Endodermal cell (in vitro differentiated cells): ENCODE measurements around the gene APOOL. TPM values are rescaled to one million over a fixed set of nuclear protein-coding genes. Genes with fewer than 3 reads are reported as not detected.

Experiments
- DNase-seq: peaks from one replicate; pipeline ENCODE4 v3.0.0-alpha.2; 2017
- H3K27ac ChIP-seq: 2 replicates; pipeline ENCODE4 v1.5.1; 2013; ENCODE audit warnings: mild to moderate bottlenecking, low read depth, low read length, moderate library complexity
- H3K27me3 ChIP-seq: 2 replicates; pipeline ENCODE4 v1.6.1; 2013; ENCODE audit warnings: mild to moderate bottlenecking, low read length, moderate library complexity; ENCODE audit not compliant: insufficient read depth, control insufficient read depth, poor library complexity, severe bottlenecking
- H3K36me3 ChIP-seq: 2 replicates; pipeline ENCODE4 v1.7.0; 2013; ENCODE audit warnings: mild to moderate bottlenecking, low read length, moderate library complexity; ENCODE audit not compliant: control insufficient read depth, insufficient read depth
- H3K4me1 ChIP-seq: one replicate; pipeline ENCODE4 v1.7.0; 2013; ENCODE audit warnings: low read length; ENCODE audit not compliant: control insufficient read depth, insufficient read depth
- H3K4me3 ChIP-seq: 2 replicates; pipeline ENCODE4 v1.5.1; 2013; ENCODE audit warnings: mild to moderate bottlenecking, low read length, moderate library complexity
- H3K9ac ChIP-seq: 2 replicates; pipeline ENCODE4 v1.6.1; 2013; ENCODE audit warnings: mild to moderate bottlenecking, low read length, moderate library complexity; ENCODE audit not compliant: poor library complexity, severe bottlenecking; ENCODE audit errors: extremely low read depth
- H3K9me3 ChIP-seq: 2 replicates; pipeline ENCODE4 v1.6.1; 2013; ENCODE audit warnings: mild to moderate bottlenecking, low read length, moderate library complexity; ENCODE audit not compliant: control insufficient read depth
- H3K27ac Mint-ChIP-seq: 2 replicates; pipeline ENCODE4 v1.8.0; 2020; ENCODE audit warnings: mixed read lengths
- H3K27me3 Mint-ChIP-seq: 2 replicates; pipeline ENCODE4 v1.8.0; 2021; ENCODE audit warnings: mild to moderate bottlenecking, mixed read lengths; ENCODE audit not compliant: insufficient read depth
- H3K36me3 Mint-ChIP-seq: 2 replicates; pipeline ENCODE4 v1.8.0; 2020; ENCODE audit warnings: low read depth, mixed read lengths
- H3K4me1 Mint-ChIP-seq: 2 replicates; pipeline ENCODE4 v1.8.0; 2020; ENCODE audit warnings: mixed read lengths
- H3K4me3 Mint-ChIP-seq: 2 replicates; pipeline ENCODE4 v1.8.0; 2020; ENCODE audit warnings: mild to moderate bottlenecking, moderate library complexity, mixed read lengths
- H3K9me3 Mint-ChIP-seq: 2 replicates; pipeline ENCODE4 v1.8.0; 2020; ENCODE audit warnings: mild to moderate bottlenecking, mixed read lengths
- CTCF ChIP-seq: fragments of 200-600 bp; sonication (generic); conservative IDR thresholded peaks from 2 replicates; pipeline ENCODE4 v1.5.0; 2021; ENCODE audit warnings: antibody characterized with exemption, mild to moderate bottlenecking
- WGBS, 2 experiments: methylation state at CpG; one replicate each; pipeline versions ENCODE4 v1.1.5 to v1.1.7; 2013; ENCODE audit warnings: missing lambda C conversion rate in 2 of 2, mixed read lengths in 1 of 2; ENCODE audit not compliant: insufficient coverage in 1 of 2, insufficient read length in 1 of 2; 5-methylcytosine and 5-hydroxymethylcytosine counted together
- total RNA-seq, 2 donors: library from RNA; stranded (reverse); fragmentation: NEBNext Ultra II Directional in 1 of 2; extraction: Animal tissue kit (Norgen Biotek cat#: 25700) in 1 of 2; gene quantifications; 2 replicates in 1 of 2; 3 replicates in 1 of 2; pipeline ENCODE4 v1.2.1, GENCODE V29; 2021

APOOL gene
- total RNA-seq, 2 donors from 2014 or later: 14.3 to 14.8 TPM

- no peak for DNase-seq
- H3K4me1 ChIP-seq: peaks cover 3% of the 10 kb centered on the region
- no peak overlapping the region for H3K9ac ChIP-seq
- peaks cover 72% of the 10 kb centered on the region for H3K9me3 Mint-ChIP-seq
- no peak overlapping the region for H3K27ac ChIP-seq
- no peak overlapping the region for H3K4me3 ChIP-seq
- H3K27ac Mint-ChIP-seq: no peak overlapping the region
- no peak for TF ChIP-seq CTCF
- H3K27me3 ChIP-seq: no peaks in the 10 kb centered on the region
- no peaks in the 10 kb centered on the region for H3K27me3 Mint-ChIP-seq
- peaks cover 8% of the 10 kb centered on the region for H3K4me1 Mint-ChIP-seq
- no peaks in the 10 kb centered on the region for H3K36me3 ChIP-seq
- H3K9me3 ChIP-seq: peaks cover 5% of the 10 kb centered on the region
- H3K4me3 Mint-ChIP-seq: no peak overlapping the region
- 91% methylated on average over 3 of the region's 4 CpGs; no CpG with 5 or more reads in 1 of the 2 experiments for WGBS, 2 experiments
- H3K36me3 Mint-ChIP-seq: peaks cover 17% of the 10 kb centered on the region
Observed at GRCh38 chrX:85020216-85020615, 16.5 kb downstream of the APOOL start.

- peaks cover 6% of the 10 kb centered on the region for H3K4me1 Mint-ChIP-seq
- Histone ChIP-seq H3K27ac (no peak overlapping the region), H3K9ac (no peak overlapping the region), H3K4me1 (no peaks in the 10 kb centered on the region), H3K27me3 (no peaks in the 10 kb centered on the region), H3K36me3 (no peaks in the 10 kb centered on the region), H3K4me3 (no peak overlapping the region), H3K9me3 (no peaks in the 10 kb centered on the region)
- 100% methylated on average over 1 of the region's 2 CpGs; no CpG with 5 or more reads in 1 of the 2 experiments for WGBS, 2 experiments
- no peaks in the 10 kb centered on the region for H3K27me3 Mint-ChIP-seq
- peaks cover 67% of the 10 kb centered on the region for H3K9me3 Mint-ChIP-seq
- DNase-seq: no peak
- no peak overlapping the region for H3K27ac Mint-ChIP-seq
- no peak overlapping the region for H3K4me3 Mint-ChIP-seq
- TF ChIP-seq CTCF: no peak
- H3K36me3 Mint-ChIP-seq: peaks cover 12% of the 10 kb centered on the region
Observed at GRCh38 chrX:85024044-85024443, 20.4 kb downstream of the APOOL start.

- H3K9ac ChIP-seq: no peak overlapping the region
- DNase-seq: no peak
- no peak overlapping the region for H3K4me3 Mint-ChIP-seq
- H3K27me3 ChIP-seq: no peaks in the 10 kb centered on the region
- no peaks in the 10 kb centered on the region for H3K4me1 ChIP-seq
- H3K4me1 Mint-ChIP-seq: peaks cover 6% of the 10 kb centered on the region
- 93% methylated on average over 3 of the region's 3 CpGs; no CpG with 5 or more reads in 1 of the 2 experiments for WGBS, 2 experiments
- H3K27ac ChIP-seq: no peak overlapping the region
- H3K27ac Mint-ChIP-seq: no peak overlapping the region
- H3K27me3 Mint-ChIP-seq: no peaks in the 10 kb centered on the region
- no peak for TF ChIP-seq CTCF
- H3K36me3 ChIP-seq: no peaks in the 10 kb centered on the region
- H3K4me3 ChIP-seq: no peak overlapping the region
- peaks cover 65% of the 10 kb centered on the region for H3K9me3 Mint-ChIP-seq
- no peaks in the 10 kb centered on the region for H3K9me3 ChIP-seq
- peaks cover 12% of the 10 kb centered on the region for H3K36me3 Mint-ChIP-seq
Observed at GRCh38 chrX:85024562-85024961, 20.9 kb downstream of the APOOL start.
